Natural killer cell (primary cell): ENCODE measurements around the gene PXDN. TPM values are rescaled to one million over a fixed set of nuclear protein-coding genes. Genes with fewer than 3 reads are reported as not detected.

Experiments used
- ATAC-seq, 3 donors: fragments of 150-1000 bp in 2 of 3; fragments of 200-7000 bp in 1 of 3; cut with Tn5 transposase; 1 replicate in 1 of 3; 2 replicates in 2 of 3; pipeline ENCODE4 v1.10.0; 2021; ENCODE audit warnings: mild to moderate bottlenecking in 2 of 3, moderate library complexity in 2 of 3
- DNase-seq, 2 donors: peaks; one replicate each; pipeline versions ENCODE4 v3.0.0 to v3.0.0-alpha.2; 2013 to 2021; ENCODE audit warnings: mixed read lengths in 1 of 2
- H3K27ac ChIP-seq: one replicate; pipeline ENCODE4 v1.5.1; 2013; ENCODE audit warnings: mild to moderate bottlenecking, low read length
- H3K27me3 ChIP-seq: one replicate; pipeline ENCODE4 v1.6.1; 2013; ENCODE audit warnings: low read length; ENCODE audit not compliant: control insufficient read depth, insufficient read depth
- H3K36me3 ChIP-seq: one replicate; pipeline ENCODE4 v1.6.1; 2013; ENCODE audit warnings: low read length; ENCODE audit not compliant: control insufficient read depth, insufficient read depth
- H3K4me1 ChIP-seq: one replicate; pipeline ENCODE4 v1.6.1; 2013; ENCODE audit warnings: low read length; ENCODE audit not compliant: control insufficient read depth, insufficient read depth
- H3K4me3 ChIP-seq: one replicate; pipeline ENCODE4 v1.5.1; 2013; ENCODE audit warnings: low read length
- H3K9me3 ChIP-seq: one replicate; pipeline ENCODE4 v1.6.1; 2013; ENCODE audit warnings: low read length; ENCODE audit not compliant: control insufficient read depth, insufficient read depth
- H3K27ac Mint-ChIP-seq, 2 donors: one replicate each; pipeline ENCODE4 v1.8.0; 2022; ENCODE audit warnings: mild to moderate bottlenecking in 2 of 2, mixed read lengths in 2 of 2, moderate library complexity in 1 of 2
- H3K27me3 Mint-ChIP-seq, 2 donors: one replicate each; pipeline ENCODE4 v1.8.0; 2022; ENCODE audit warnings: low read depth in 2 of 2, mixed read lengths in 2 of 2
- H3K36me3 Mint-ChIP-seq: one replicate; pipeline ENCODE4 v1.8.0; 2022; ENCODE audit warnings: mixed read lengths
- H3K4me1 Mint-ChIP-seq, 2 donors: one replicate each; pipeline ENCODE4 v1.8.0; 2022; ENCODE audit warnings: mixed read lengths in 2 of 2
- H3K4me3 Mint-ChIP-seq: one replicate; pipeline ENCODE4 v1.8.0; 2022; ENCODE audit warnings: mild to moderate bottlenecking, moderate library complexity, mixed read lengths
- H3K9me3 Mint-ChIP-seq, 2 donors: one replicate each; pipeline ENCODE4 v1.8.0; 2022; ENCODE audit warnings: mixed read lengths in 2 of 2
- CTCF ChIP-seq: fragments of 200-600 bp; IDR thresholded peaks from one replicate; pipeline ENCODE4 v1.8.0; 2022; ENCODE audit warnings: antibody characterized with exemption
- WGBS: methylation state at CpG from one replicate; pipeline ENCODE4 v1.1.7; 2013; ENCODE audit warnings: missing lambda C conversion rate; ENCODE audit not compliant: insufficient coverage; 5-methylcytosine and 5-hydroxymethylcytosine counted together
- intact Hi-C: fragments of 100-400 bp; cut with micrococcal nuclease; formaldehyde crosslinking; loops from one replicate; pipeline ENCODE4 v1.14.2; 2022
- total RNA-seq, 4 donors: library from RNA; stranded (reverse); fragments of 120-200 nt in 1 of 4; gene quantifications; one replicate each; pipeline versions ENCODE4 v1.2.3 to v1.2.4, GENCODE V29; 2013 to 2022

PXDN gene
- total RNA-seq, 3 donors from 2014 or later (not counting 1 experiment from before 2014, with no cell fraction given) = 2.1 to 3.7 (median 2.5) TPM

- 94% methylated on average over 67 of the region's 67 CpGs for WGBS
Measured at GRCh38 chr2:1648241-1649102, 95.8 kb downstream of the PXDN start.

GRCh38 chr2:1647417-1648240, 96.7 kb downstream of the PXDN start:
- no peak for TF ChIP-seq CTCF
- intact Hi-C loops = no loop called here
- Mint-ChIP-seq H3K27me3 (no peaks in the 10 kb centered on the region), H3K27ac (no peak overlapping the region), H3K9me3 (no peaks in the 10 kb centered on the region), H3K4me3 (no peak overlapping the region), H3K36me3 (no peaks in the 10 kb centered on the region), H3K4me1 (no peaks in the 10 kb centered on the region)
- Histone ChIP-seq H3K4me3 (no peak overlapping the region), H3K27ac (no peak overlapping the region), H3K9me3 (no peaks in the 10 kb centered on the region), H3K36me3 (no peaks in the 10 kb centered on the region), H3K27me3 (no peaks in the 10 kb centered on the region), H3K4me1 (no peaks in the 10 kb centered on the region)
- ATAC-seq = no peak
- DNase-seq = no peak
- WGBS = 88% methylated on average over 20 of the region's 20 CpGs

More at GRCh38 chr2:1648241-1649102, 95.8 kb downstream of the PXDN start:
- Mint-ChIP-seq H3K36me3 (no peaks in the 10 kb centered on the region), H3K27ac (no peak overlapping the region), H3K27me3 (no peaks in the 10 kb centered on the region), H3K9me3 (no peaks in the 10 kb centered on the region), H3K4me3 (no peak overlapping the region), H3K4me1 (no peaks in the 10 kb centered on the region)
- TF ChIP-seq CTCF = no peak
- Histone ChIP-seq H3K4me1 (no peaks in the 10 kb centered on the region), H3K4me3 (no peak overlapping the region), H3K36me3 (no peaks in the 10 kb centered on the region), H3K27me3 (no peaks in the 10 kb centered on the region), H3K9me3 (no peaks in the 10 kb centered on the region), H3K27ac (no peak overlapping the region)
- ATAC-seq (no peak), DNase-seq (no peak)
- intact Hi-C loops = no loop called here

GRCh38 chr2:1645761-1646476, 98.4 kb downstream of the PXDN start:
- Mint-ChIP-seq H3K9me3 (no peaks in the 10 kb centered on the region), H3K36me3 (no peaks in the 10 kb centered on the region)
- WGBS = 92% methylated on average over 16 of the region's 19 CpGs

More at GRCh38 chr2:1645761-1646476, 98.4 kb downstream of the PXDN start:
- Mint-ChIP-seq H3K27me3 (no peaks in the 10 kb centered on the region), H3K4me1 (no peaks in the 10 kb centered on the region), H3K4me3 (no peak overlapping the region), H3K27ac (no peak overlapping the region)
- Histone ChIP-seq H3K9me3 (no peaks in the 10 kb centered on the region), H3K27ac (no peak overlapping the region), H3K36me3 (no peaks in the 10 kb centered on the region), H3K4me1 (no peaks in the 10 kb centered on the region), H3K4me3 (no peak overlapping the region), H3K27me3 (no peaks in the 10 kb centered on the region)
- no peak for ATAC-seq
- intact Hi-C loops = no loop called here
- no peak for TF ChIP-seq CTCF
- no peak for DNase-seq
